Upper lobe of left lung (tissue), 4 donors: Measurements from ENCODE around the gene REC114.

Experiments
- POLR2A ChIP-seq, 4 donors: fragments of 450-650 bp; IDR thresholded peaks; one replicate each; pipeline ENCODE4 v1.5.1; 2016 to 2017; ENCODE audit warnings: antibody characterized with exemption in 4 of 4, mild to moderate bottlenecking in 2 of 4
- POLR2AphosphoS5 ChIP-seq, 2 donors: sonication (generic); formaldehyde crosslinking; IDR thresholded peaks; one replicate each; pipeline ENCODE4 v1.5.1; 2017; ENCODE audit warnings: antibody characterized with exemption in 2 of 2
- TF ChIP-seq, protein P1 (sequence below), 6 experiments: fragments of 450-650 bp in 4 of 6; fragments of 200-600 bp in 2 of 6; sonication (generic) in 2 of 6; IDR thresholded peaks; one replicate each; pipeline ENCODE4 v1.5.1; 2016 to 2019; ENCODE audit warnings: antibody characterized with exemption in 6 of 6

GRCh38 chr15:73414876-73415275, 28.1 kb upstream of the REC114 start:
- TF ChIP-seq, protein P1, sequence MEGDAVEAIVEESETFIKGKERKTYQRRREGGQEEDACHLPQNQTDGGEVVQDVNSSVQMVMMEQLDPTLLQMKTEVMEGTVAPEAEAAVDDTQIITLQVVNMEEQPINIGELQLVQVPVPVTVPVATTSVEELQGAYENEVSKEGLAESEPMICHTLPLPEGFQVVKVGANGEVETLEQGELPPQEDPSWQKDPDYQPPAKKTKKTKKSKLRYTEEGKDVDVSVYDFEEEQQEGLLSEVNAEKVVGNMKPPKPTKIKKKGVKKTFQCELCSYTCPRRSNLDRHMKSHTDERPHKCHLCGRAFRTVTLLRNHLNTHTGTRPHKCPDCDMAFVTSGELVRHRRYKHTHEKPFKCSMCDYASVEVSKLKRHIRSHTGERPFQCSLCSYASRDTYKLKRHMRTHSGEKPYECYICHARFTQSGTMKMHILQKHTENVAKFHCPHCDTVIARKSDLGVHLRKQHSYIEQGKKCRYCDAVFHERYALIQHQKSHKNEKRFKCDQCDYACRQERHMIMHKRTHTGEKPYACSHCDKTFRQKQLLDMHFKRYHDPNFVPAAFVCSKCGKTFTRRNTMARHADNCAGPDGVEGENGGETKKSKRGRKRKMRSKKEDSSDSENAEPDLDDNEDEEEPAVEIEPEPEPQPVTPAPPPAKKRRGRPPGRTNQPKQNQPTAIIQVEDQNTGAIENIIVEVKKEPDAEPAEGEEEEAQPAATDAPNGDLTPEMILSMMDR (IDR thresholded peaks at IDR 0.05): no peak
- TF ChIP-seq POLR2A (IDR thresholded peaks at IDR 0.05) (no peak), POLR2AphosphoS5 (IDR thresholded peaks at IDR 0.05) (no peak)
